ENCODE data around the gene USF3. TPM values are rescaled to one million over a fixed set of nuclear protein-coding genes. Genes with fewer than 3 reads are reported as not detected.

USF3 gene
- total and polyA plus RNA-seq, 3 donors from 2014 or later, result 8.6 to 25.4 (median 22.7) TPM

DNA sequence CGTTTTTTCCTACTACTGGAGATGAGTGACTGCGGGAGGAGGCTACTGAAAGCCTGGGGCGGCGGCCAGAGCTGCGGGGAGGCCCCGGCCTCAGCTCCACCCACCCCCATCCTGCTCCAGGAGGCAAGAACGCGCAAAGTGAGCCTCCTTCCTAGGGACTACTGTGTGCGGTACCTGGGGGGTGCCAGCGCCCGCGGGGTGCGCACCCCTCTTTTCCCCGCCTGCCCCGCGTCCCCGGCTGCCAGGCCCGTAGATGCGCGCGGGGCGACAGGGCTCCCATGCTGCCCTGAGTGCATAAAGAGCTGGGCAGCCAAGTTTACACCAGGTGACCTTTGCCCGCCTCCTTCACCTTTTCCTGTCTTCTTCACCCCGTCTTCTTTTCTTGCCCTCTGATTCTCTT is 2.5 kb upstream of the USF3 start:
- no peaks in the 10 kb centered on the region for H3K27me3 ChIP-seq
- peaks cover 15% of the 10 kb centered on the region for H3K4me1 ChIP-seq
- no peaks in the 10 kb centered on the region for H3K9me3 ChIP-seq
- peak overlapping the region; percentile 27 to 100 for H3K27ac ChIP-seq
- TF ChIP-seq CTCF (IDR thresholded peaks at IDR 0.05) (no peak), POLR2A (IDR thresholded peaks at IDR 0.05) (no peak)
- DNase-seq, result peak; percentile 29
- intact Hi-C loops (cut with DNase I; ENCODE audit: low total_unique reads), result no loop called here
- 18 to 22% methylated on average over 17 to 24 of the region's 24 CpGs for WGBS, 2 donors
- peak overlapping the region in 1 of 2 donors; percentile 36 for H3K4me3 ChIP-seq
- H3K36me3 ChIP-seq (ENCODE audit: low read depth, missing control alignments), result no peaks in the 10 kb centered on the region

- Histone ChIP-seq H3K36me3 (ENCODE audit: low read depth, missing control alignments) (no peaks in the 10 kb centered on the region), H3K27me3 (no peaks in the 10 kb centered on the region), H3K9me3 (no peaks in the 10 kb centered on the region), H3K27ac (peak overlapping the region; percentile 89 to 100), H3K4me3 (no peak overlapping the region), H3K4me1 (peaks cover 18% of the 10 kb centered on the region)
- no peak for TF ChIP-seq POLR2A (IDR thresholded peaks at IDR 0.05)
- no peak for TF ChIP-seq CTCF (IDR thresholded peaks at IDR 0.05)
- 40 to 47% methylated on average over 6 of the region's 6 CpGs for WGBS, 2 donors
- DNase-seq, result no peak
- intact Hi-C loops (cut with DNase I; ENCODE audit: low total_unique reads), result no loop called here
These were observed 1.8 kb upstream of the USF3 start for GRCh38 chr3:113698213-113698742.

- H3K4me3 ChIP-seq, result peak overlapping the region; percentile 91 to 97
- no peaks in the 10 kb centered on the region for H3K36me3 ChIP-seq (ENCODE audit: low read depth, missing control alignments)
- no peaks in the 10 kb centered on the region for H3K27me3 ChIP-seq
- DNase-seq, result no peak
- WGBS, 2 donors, result 2 to 3% methylated on average over 10 of the region's 10 CpGs
- TF ChIP-seq POLR2A (IDR thresholded peaks at IDR 0.05) (no peak), CTCF (IDR thresholded peaks at IDR 0.05) (no peak)
- peak overlapping the region; percentile 89 to 100 for H3K27ac ChIP-seq
- intact Hi-C loops (cut with DNase I; ENCODE audit: low total_unique reads), result no loop called here
- peaks cover 18% of the 10 kb centered on the region for H3K4me1 ChIP-seq
- H3K9me3 ChIP-seq, result no peaks in the 10 kb centered on the region
These were observed 1.2 kb upstream of the USF3 start for GRCh38 chr3:113697500-113698090.

- intact Hi-C loops (cut with DNase I; ENCODE audit: low total_unique reads), result no loop called here
- TF ChIP-seq POLR2A (IDR thresholded peaks at IDR 0.05), result no peak
- peak in 2 of 3 experiments; percentile 14 to 51 for TF ChIP-seq CTCF (IDR thresholded peaks at IDR 0.05)
- 0 to 1% methylated on average over 34 to 35 of the region's 38 CpGs for WGBS, 2 donors
- DNase-seq, result peak; percentile 100
- Histone ChIP-seq H3K27me3 (no peaks in the 10 kb centered on the region), H3K27ac (peak overlapping the region; percentile 98 to 100), H3K4me3 (peak overlapping the region; percentile 91 to 97), H3K36me3 (ENCODE audit: low read depth, missing control alignments) (no peaks in the 10 kb centered on the region), H3K4me1 (peaks cover 18% of the 10 kb centered on the region), H3K9me3 (no peaks in the 10 kb centered on the region)
These were observed 437 bp upstream of the USF3 start for GRCh38 chr3:113696658-113697499.
